D341Med (cell line): ENCODE results near the gene FRMD5.
A peak's percentile ranks its signal among the peaks of the same experiment; 100 is the strongest.

Source experiments
- DNase-seq: peaks from one replicate; pipeline ENCODE4 v3.0.0; 2012; ENCODE audit warnings: low spot score

FRMD5 gene

GRCh38 chr15:44093836-44094235 lies 101.2 kb downstream of the FRMD5 start:
- DNase-seq: no peak

- no peak for DNase-seq
These were observed 102.8 kb downstream of the FRMD5 start for GRCh38 chr15:44092221-44092620.

DNA sequence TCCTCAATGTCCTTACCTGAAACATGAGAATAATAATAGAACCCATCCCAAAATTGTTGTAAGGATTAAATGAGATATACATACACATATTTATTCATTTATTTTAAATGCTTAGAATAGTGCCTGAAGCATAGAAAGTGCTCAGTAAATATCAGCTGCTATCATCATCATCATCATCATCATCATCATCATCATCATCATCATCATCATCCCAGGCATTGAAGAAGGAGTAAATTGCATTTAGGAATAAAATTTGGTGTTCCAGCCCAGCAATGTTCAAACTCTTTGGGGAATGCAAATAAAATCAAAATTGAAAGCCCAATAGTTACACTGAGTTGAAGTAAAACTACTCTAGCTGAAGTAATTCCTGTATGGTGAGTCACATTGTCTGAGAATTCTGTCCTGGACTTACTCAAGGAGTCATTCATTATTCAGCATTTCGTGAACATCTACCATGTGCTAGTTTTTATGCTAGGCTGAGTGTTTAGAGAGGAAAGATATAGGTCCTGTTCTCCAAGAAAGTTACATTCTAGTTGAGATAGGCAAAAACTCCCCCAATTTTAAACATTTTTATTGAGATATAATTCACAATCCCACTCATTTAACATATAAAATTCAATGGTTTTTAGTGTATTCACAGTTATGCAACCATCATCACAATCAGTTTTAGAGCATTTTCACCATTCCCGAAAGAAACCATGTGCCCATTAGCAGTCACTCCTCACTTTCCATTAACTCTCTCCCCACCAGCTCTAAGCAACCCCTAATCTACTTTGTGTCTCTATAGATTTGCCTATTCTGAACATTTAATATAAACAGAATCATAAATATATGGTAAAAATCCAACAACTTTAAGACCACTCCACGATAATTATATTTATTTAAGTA lies 107.2 kb downstream of the FRMD5 start:
- no peak for DNase-seq

DNA sequence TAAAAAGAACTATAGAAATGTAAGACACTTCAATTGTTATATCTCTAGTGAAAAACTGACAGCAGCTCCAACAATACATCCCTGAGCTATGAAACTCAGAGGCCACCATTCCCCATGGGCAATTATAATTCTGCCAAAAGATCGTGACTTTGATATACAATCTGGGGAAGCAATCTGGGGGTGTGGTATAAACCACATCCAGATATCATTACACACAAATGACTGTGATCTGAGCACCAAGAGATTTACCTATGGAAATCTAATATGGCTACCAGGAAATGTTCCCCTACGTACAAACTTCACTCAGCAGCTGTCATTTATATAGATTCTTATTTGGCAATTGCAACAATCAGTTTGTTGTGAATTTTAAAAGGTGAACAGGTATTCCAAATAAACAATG lies 110.3 kb downstream of the FRMD5 start:
- no peak for DNase-seq

DNA sequence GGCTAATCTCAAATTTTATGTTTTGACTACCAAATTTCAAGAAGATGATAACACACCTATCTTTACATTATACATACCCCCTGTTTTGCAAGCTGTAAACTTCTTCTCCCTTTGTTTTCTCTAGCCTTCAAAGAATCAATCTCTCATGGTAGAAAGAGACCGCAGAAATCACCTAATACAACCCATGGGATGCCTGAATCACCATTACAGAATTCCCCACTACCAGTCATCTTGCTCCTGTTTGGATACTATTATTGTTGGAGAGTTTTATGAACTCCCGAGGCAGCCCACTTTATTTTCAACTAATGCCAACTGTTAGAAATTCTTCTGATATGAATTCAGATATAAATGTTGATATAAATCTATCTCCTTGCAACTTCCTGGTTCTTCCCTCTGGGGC lies 110.9 kb downstream of the FRMD5 start:
- DNase-seq: no peak

DNA sequence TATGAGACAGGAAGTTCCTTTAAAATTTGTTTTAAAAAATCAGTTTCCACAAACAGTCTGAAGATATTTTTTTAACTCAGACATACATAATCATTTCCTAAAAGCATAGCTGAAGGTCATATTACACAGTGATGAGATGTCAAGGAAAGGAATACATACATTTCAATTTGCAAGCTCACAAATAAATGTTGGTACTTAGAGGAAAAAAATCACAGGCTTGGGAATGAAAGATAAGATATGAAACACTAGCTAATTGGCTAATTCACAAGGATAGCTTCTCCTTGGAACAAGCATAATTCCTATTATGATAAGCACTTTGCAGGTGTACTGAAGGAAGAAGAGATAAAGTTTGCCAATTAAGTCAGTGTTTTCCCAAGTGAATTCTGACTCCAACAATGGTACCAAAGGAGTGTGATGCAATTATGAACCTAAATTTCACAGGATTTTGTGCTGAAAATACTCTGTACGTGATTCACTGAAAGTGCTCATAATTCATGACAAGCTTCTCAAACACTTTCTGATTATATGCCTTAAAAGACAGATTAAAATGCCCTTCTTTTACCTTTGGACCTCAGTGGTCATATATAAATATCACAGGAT lies 112.4 kb downstream of the FRMD5 start:
- DNase-seq: no peak

- DNase-seq: no peak
These were observed 113.8 kb downstream of the FRMD5 start for GRCh38 chr15:44081026-44082013.

- DNase-seq: no peak
These were observed 119.5 kb downstream of the FRMD5 start for GRCh38 chr15:44075535-44075934.

DNA sequence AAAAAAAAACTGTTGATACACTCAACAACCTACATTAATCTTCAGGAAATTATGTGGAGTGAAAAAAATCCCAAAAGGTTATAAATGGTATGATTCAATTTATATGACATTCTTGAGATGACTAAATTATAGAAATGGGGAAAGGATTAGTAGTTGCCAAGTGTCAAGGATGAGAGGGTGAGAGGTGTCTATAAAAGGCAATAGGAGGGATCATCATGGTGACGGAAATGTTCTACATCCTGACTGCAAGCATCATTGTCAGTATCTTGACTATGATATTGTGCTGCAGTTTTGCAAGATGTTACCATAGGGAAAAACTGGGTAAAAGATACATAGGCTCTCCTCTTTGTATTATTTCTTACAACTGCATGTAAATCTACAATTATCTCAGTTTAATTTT lies 125.6 kb downstream of the FRMD5 start:
- no peak for DNase-seq

DNA sequence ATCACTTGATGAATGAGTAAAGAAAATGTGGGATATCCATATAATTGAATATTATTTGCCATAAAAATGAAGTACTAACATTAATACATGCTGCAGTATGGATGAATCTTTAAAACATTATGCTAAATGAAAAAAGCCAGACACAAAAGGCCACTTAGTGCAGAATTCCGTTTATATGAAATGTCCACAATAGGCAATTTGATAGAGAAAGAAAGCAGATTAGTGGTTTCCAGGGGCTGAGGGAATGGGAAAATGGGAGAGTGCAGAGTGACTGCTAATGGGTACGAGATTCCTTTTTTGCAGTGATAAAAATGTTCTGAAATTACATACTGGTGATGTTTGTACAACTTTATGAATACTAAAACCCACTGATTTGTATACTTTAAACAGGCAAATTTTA lies 126.7 kb downstream of the FRMD5 start:
- no peak for DNase-seq

- peak; percentile 59 for DNase-seq
These were observed 128.8 kb downstream of the FRMD5 start for GRCh38 chr15:44066211-44066827.

GRCh38 chr15:44064706-44065105 lies 130.4 kb downstream of the FRMD5 start:
- no peak for DNase-seq

DNA sequence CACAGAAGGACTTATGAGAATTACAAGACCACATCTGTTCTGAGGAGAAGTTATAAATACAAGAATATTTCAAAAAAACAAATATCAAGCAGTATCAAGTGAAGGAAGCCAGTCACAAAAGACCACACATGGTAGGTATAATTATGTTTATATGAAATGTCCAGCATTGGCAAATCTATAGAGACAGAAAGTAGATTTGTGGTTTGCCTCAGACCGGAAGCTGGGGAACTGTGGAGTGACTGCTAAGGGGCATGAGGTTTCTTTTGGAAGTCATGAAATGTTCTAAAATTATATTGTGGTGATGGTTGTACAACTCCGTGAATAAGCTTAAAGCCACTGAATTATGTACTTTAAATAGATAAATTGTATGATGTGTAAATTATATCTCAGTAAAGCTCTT lies 136.9 kb downstream of the FRMD5 start:
- no peak for DNase-seq

- no peak for DNase-seq
These were observed 149.4 kb downstream of the FRMD5 start for GRCh38 chr15:44045661-44046060.

- no peak for DNase-seq
These were observed 149.9 kb downstream of the FRMD5 start for GRCh38 chr15:44045217-44045616.

DNA sequence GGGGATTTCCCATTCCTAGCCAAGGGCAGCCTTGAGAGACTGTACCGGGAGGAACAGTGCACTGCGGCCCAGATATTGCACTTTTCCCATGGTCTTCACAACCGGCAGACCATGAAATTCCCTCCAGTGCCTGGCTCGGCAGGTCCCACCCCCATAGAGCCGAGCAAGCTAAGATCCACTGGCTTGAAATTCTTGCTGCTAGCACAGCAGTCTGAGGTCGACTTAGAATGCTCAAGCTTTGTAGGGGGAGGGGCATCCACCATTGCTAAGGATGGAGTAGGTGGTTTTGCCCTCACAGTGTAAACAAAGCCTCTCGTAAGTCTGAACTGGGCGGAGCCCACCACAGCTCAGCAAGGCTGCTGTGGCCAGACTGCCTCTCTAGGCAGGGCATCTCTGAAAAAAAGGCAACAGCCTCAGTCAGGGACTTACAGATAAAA lies 156.3 kb downstream of the FRMD5 start:
- no peak for DNase-seq

GRCh38 chr15:44035781-44036699 lies 159.0 kb downstream of the FRMD5 start:
- no peak for DNase-seq

DNA sequence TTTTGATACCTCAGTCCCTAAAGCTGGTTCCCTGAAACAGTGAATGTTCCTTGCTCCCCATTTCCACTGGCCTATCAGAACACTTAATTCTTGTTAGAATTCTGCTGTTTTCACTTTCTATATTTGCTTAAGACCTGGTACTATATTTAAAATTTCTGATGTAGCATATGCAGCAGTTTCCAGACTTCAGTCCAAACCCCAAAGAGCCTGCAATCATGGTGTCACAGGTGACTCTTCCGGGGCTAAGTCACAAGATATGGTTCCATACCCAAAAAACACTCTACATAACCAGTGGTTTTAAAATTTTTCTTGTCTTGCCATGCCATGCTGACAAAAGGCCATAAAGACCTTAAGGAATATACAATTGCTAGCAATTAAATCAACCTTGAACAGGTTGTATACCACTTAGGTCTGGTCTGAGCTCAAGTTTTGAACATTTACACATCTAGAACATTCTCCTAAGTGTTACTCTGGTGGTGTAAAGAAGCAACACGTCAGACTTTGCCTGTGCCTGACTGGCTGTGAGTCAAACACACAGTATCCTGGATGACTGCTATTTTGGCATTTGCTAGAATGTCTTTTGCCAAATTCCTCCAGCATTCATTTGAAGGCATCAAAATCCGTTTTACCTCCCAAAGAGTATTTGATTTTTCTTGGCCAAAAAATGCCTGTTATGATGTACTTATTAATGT lies 160.0 kb downstream of the FRMD5 start:
- DNase-seq: no peak

GRCh38 chr15:44034334-44034733 lies 160.7 kb downstream of the FRMD5 start:
- DNase-seq: no peak

- DNase-seq: no peak
These were observed 161.2 kb downstream of the FRMD5 start for GRCh38 chr15:44033894-44034293.
